SK-N-SH (cell line): ENCODE data around the gene MLXIP. TPM values are rescaled to one million over a fixed set of nuclear protein-coding genes. Genes with fewer than 3 reads are reported as not detected.

Experiments
- CTCF ChIA-PET: fragments of 300-600, 350-600 bp; formaldehyde crosslinking; extraction: SDS; loops from one replicate; lab custom pipeline; 2021; lab: Yijun Ruan, JAX
- POLR2A ChIA-PET: fragments of 350-600 bp; sonication (Branson Sonifier 250); formaldehyde crosslinking; extraction: SDS; loops from one replicate; lab custom pipeline; 2020; ENCODE audit warnings: antibody characterized with exemption, inconsistent platforms; lab: Yijun Ruan, JAX
- DNase-seq: peaks from one replicate; pipeline ENCODE4 v3.0.0; 2012
- H2AFZ ChIP-seq: fragments of 200-600 bp; sonication (generic); 2 replicates; pipeline ENCODE4 v1.8.1; 2016; ENCODE audit warnings: antibody characterized with exemption, mild to moderate bottlenecking, low read depth
- H3F3A ChIP-seq: fragments of 200-600 bp; sonication (generic); replicated peaks from 2 replicates; pipeline ENCODE3; 2016; ENCODE audit warnings: antibody characterized with exemption, mild to moderate bottlenecking; ENCODE audit not compliant: insufficient read depth
- H3K27ac ChIP-seq, 2 experiments: fragments of 200-500 bp in 1 of 2; fragments of 200-600 bp in 1 of 2; sonication (Bioruptor generic) in 1 of 2; sonication (generic), shearing (Covaris generic) in 1 of 2; 2 replicates each; pipeline versions ENCODE4 v1.5.1 to v1.6.1; 2014 to 2016; ENCODE audit warnings: low read depth in 2 of 2, inconsistent platforms in 1 of 2, low read length in 1 of 2, mild to moderate bottlenecking in 1 of 2, mixed read lengths in 1 of 2
- H3K27me3 ChIP-seq: fragments of 200-600 bp; sonication (generic), shearing (Covaris generic); 2 replicates; pipeline ENCODE4 v1.6.1; 2016; ENCODE audit warnings: mixed run types; ENCODE audit not compliant: insufficient read depth
- H3K36me3 ChIP-seq, 2 experiments: fragments of 200-500 bp in 1 of 2; fragments of 200-600 bp in 1 of 2; sonication (Bioruptor generic) in 1 of 2; sonication (generic) in 1 of 2; replicated peaks in 1 of 2; 2 replicates each; pipeline versions ENCODE3 to v1.5.1; 2014 to 2016; ENCODE audit warnings: low read length in 1 of 2, mild to moderate bottlenecking in 1 of 2; ENCODE audit not compliant: insufficient read depth in 2 of 2, control insufficient read depth in 1 of 2
- H3K4me1 ChIP-seq, 2 experiments: fragments of 200-500 bp in 1 of 2; fragments of 200-600 bp in 1 of 2; sonication (Bioruptor generic) in 1 of 2; sonication (generic), shearing (Covaris generic) in 1 of 2; 2 replicates each; pipeline versions ENCODE4 v1.5.1 to v1.6.1; 2014 to 2016; ENCODE audit warnings: low read depth in 1 of 2, low read length in 1 of 2, mixed run types in 1 of 2; ENCODE audit not compliant: insufficient read depth in 2 of 2, control insufficient read depth in 1 of 2
- H3K4me2 ChIP-seq: fragments of 200-600 bp; sonication (generic), shearing (Covaris generic); 2 replicates; pipeline ENCODE4 v1.6.1; 2017; ENCODE audit warnings: mixed run types
- H3K4me3 ChIP-seq, 2 experiments: fragments of 200-500 bp in 1 of 2; fragments of 200-600 bp in 1 of 2; sonication (Bioruptor generic) in 1 of 2; sonication (generic), shearing (Covaris generic) in 1 of 2; 2 replicates each; pipeline versions ENCODE4 v1.5.1 to v1.8.1; 2014 to 2016; ENCODE audit warnings: low read depth in 2 of 2, inconsistent platforms in 1 of 2, low read length in 1 of 2, mild to moderate bottlenecking in 1 of 2, mixed read lengths in 1 of 2, moderate library complexity in 1 of 2
- H3K79me2 ChIP-seq: fragments of 200-600 bp; sonication (generic); 2 replicates; pipeline ENCODE4 v1.8.1; 2017; ENCODE audit warnings: mild to moderate bottlenecking; ENCODE audit not compliant: insufficient read depth
- H3K9ac ChIP-seq: fragments of 200-600 bp; sonication (generic); 2 replicates; pipeline ENCODE4 v1.6.1; 2017; ENCODE audit warnings: mixed run types
- H3K9me2 ChIP-seq: fragments of 200-600 bp; sonication (generic); 2 replicates; pipeline ENCODE4 v1.6.1; 2017; ENCODE audit warnings: mixed run types
- H3K9me3 ChIP-seq: fragments of 200-600 bp; sonication (generic); 2 replicates; pipeline ENCODE4 v1.6.1; 2017; ENCODE audit warnings: mixed run types, mild to moderate bottlenecking, moderate library complexity
- H4K20me1 ChIP-seq: fragments of 200-600 bp; sonication (generic); 2 replicates; pipeline ENCODE4 v1.6.1; 2017; ENCODE audit warnings: mild to moderate bottlenecking, mixed run types; ENCODE audit not compliant: insufficient read depth
- ELF1 ChIP-seq: IDR thresholded peaks from 2 replicates; pipeline ENCODE4 v1.4.0; 2012
- FOSL2 ChIP-seq: IDR thresholded peaks from 2 replicates; pipeline ENCODE4 v1.4.0; 2012; ENCODE audit warnings: low read depth, mild to moderate bottlenecking, moderate library complexity, borderline replicate concordance
- FOXJ3 ChIP-seq: sonication (generic); formaldehyde crosslinking; IDR thresholded peaks from 2 replicates; pipeline ENCODE4 v1.5.1; 2020; ENCODE audit warnings: mild to moderate bottlenecking, missing genetic modification reagents
- GABPA ChIP-seq: IDR thresholded peaks from 2 replicates; pipeline ENCODE4 v1.4.0; 2012; ENCODE audit warnings: low read depth, mild to moderate bottlenecking
- MAX ChIP-seq: IDR thresholded peaks from 2 replicates; pipeline ENCODE4 v1.4.0; 2012; ENCODE audit warnings: low read depth
- MEF2A ChIP-seq: IDR thresholded peaks from 2 replicates; pipeline ENCODE4 v1.4.0; 2012; ENCODE audit warnings: low read depth, borderline replicate concordance
- NRF1 ChIP-seq: IDR thresholded peaks from 2 replicates; pipeline ENCODE4 v1.6.1; 2012; ENCODE audit warnings: low read depth, mild to moderate bottlenecking, low read length
- POLR2AphosphoS5 ChIP-seq: IDR thresholded peaks from 2 replicates; pipeline ENCODE4 v1.6.1; 2012; ENCODE audit warnings: low read depth, low read length
- RCOR1 ChIP-seq: fragments of 150-350 bp; IDR thresholded peaks from 2 replicates; pipeline ENCODE4 v1.6.1; 2017; ENCODE audit warnings: antibody characterized with exemption, low read length
- REST ChIP-seq: IDR thresholded peaks from 2 replicates; pipeline ENCODE4 v1.6.1; 2012; ENCODE audit warnings: mild to moderate bottlenecking, low read depth, low read length, moderate library complexity
- RFX5 ChIP-seq: IDR thresholded peaks from 2 replicates; pipeline ENCODE4 v1.6.1; 2012; ENCODE audit warnings: mild to moderate bottlenecking, improper control_type of control experiment, low read length
- RXRA ChIP-seq: IDR thresholded peaks from 2 replicates; pipeline ENCODE4 v1.4.0; 2012; ENCODE audit warnings: low read depth, mild to moderate bottlenecking, borderline replicate concordance
- SMC3 ChIP-seq: IDR thresholded peaks from 2 replicates; pipeline ENCODE4 v1.6.1; 2012; ENCODE audit warnings: low read depth, low read length, improper control_type of control experiment
- USF2 ChIP-seq: fragments of 150-350 bp; IDR thresholded peaks from 2 replicates; pipeline ENCODE4 v1.6.1; 2017; ENCODE audit warnings: antibody characterized with exemption, low read length, low read depth, borderline replicate concordance
- WGBS: methylation state at CpG from one replicate; pipeline ENCODE4 v1.1.6; 2017; ENCODE audit warnings: low lambda C conversion rate; 5-methylcytosine and 5-hydroxymethylcytosine counted together
- polyA plus RNA-seq, 3 experiments: library from polyadenylated mRNA; depleted of rRNA; stranded (reverse); fragments of >200 nt; gene quantifications; 2 replicates each; pipeline ENCODE4 v1.2.3, GENCODE V29; 2012

Gene MLXIP
- polyA plus RNA-seq, 1 of the 3 experiments (the other 2 are of a cell fraction): 11.0 TPM

- Histone ChIP-seq H3K4me1 (no peaks in the 10 kb centered on the region; a peak in 1 of 4 replicates), H3K36me3 (no peaks in the 10 kb centered on the region), H3K9me3 (no peaks in the 10 kb centered on the region), H3K4me3 (no peak overlapping the region), H3K27me3 (no peaks in the 10 kb centered on the region), H3K27ac (no peak overlapping the region), H3K79me2 (no peaks in the 10 kb centered on the region), H2AFZ (no peak overlapping the region), H3K9me2 (no peaks in the 10 kb centered on the region), H3K4me2 (no peak overlapping the region), H4K20me1 (no peaks in the 10 kb centered on the region), H3F3A (no peaks in the 10 kb centered on the region), H3K9ac (no peak overlapping the region)
- DNase-seq: no peak
- CTCF ChIA-PET: interaction anchor here (1.1 kb wide), 2 partner anchors 28 to 64 kb away, joined by 3 read pairs; no protein-coding TSS in a partner anchor
- 94% methylated on average over 10 of the region's 12 CpGs for WGBS
- TF ChIP-seq FOSL2: no peak
- TF ChIP-seq RFX5: no peak
- TF ChIP-seq USF2: no peak
- no peak for TF ChIP-seq MEF2A
- TF ChIP-seq REST: no peak
- TF ChIP-seq GABPA: no peak
- no peak for TF ChIP-seq NRF1
- TF ChIP-seq POLR2AphosphoS5: no peak
- TF ChIP-seq FOXJ3 (CRISPR knock-in tag): no peak
- TF ChIP-seq RXRA: no peak
- TF ChIP-seq ELF1: no peak
- no peak for TF ChIP-seq SMC3
- TF ChIP-seq MAX: no peak
- TF ChIP-seq RCOR1: no peak
- POLR2A ChIA-PET: no interaction called here
Observed at GRCh38 chr12:122187466-122187865, 108.9 kb downstream of the MLXIP start.
